Dedifferentiated amniotic fluid mesenchymal stem cell (primary cell): ENCODE data around the gene IRF4.

Source experiments
- DNase-seq: peaks from one replicate; pipeline ENCODE4 v3.0.0-alpha.2; 2016; ENCODE audit errors: extremely low spot score

The IRF4 gene

DNA sequence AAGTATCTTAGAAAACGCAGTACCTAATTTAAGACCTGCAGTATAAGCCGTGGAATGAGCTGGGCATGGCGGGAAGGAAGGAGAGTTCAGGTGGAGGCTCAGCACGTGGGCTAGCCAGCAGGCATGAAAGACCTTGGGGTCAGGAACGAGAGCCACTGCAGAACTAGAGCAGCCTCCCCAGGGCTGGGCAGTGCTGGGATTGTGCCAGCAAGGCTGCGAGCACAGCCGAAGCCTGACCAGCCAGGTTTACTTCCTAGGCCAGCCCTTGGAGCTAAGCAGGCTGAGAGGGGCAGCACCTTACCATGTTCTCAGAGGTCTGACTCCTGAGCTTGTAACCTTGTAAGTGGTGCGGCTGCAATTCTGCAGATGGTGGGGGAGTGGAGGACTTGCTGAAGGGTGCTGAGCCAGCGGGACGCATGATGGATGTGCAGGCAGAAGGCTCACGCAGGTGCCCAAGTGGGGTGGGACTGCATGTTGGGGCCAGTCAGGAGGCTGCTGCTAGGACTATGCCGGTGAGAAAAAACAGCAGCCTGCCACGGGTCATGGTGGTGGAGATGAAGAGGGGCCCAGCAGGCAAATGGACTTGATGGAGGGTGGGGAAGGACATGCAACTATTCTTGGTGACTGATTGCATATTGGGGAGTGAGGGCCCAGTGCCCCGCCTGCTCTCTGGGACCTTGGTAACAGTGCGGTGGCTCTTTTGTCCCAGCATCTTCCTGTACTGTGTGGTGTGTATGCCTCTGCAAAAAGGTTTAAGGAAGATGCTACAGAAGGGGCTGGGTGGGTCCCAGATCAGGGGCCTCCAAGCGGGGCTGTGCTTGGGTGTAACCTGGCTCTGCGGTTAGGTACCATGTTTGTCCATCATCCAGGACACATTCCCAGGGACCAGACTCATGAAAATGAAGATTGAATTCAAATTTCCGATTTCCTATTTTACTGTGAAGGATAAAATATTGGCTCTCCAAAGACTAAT is 37.6 kb upstream of the IRF4 start:
- DNase-seq, result no peak

GRCh38 chr6:354631-355280 is 36.8 kb upstream of the IRF4 start:
- DNase-seq, result no peak

DNA sequence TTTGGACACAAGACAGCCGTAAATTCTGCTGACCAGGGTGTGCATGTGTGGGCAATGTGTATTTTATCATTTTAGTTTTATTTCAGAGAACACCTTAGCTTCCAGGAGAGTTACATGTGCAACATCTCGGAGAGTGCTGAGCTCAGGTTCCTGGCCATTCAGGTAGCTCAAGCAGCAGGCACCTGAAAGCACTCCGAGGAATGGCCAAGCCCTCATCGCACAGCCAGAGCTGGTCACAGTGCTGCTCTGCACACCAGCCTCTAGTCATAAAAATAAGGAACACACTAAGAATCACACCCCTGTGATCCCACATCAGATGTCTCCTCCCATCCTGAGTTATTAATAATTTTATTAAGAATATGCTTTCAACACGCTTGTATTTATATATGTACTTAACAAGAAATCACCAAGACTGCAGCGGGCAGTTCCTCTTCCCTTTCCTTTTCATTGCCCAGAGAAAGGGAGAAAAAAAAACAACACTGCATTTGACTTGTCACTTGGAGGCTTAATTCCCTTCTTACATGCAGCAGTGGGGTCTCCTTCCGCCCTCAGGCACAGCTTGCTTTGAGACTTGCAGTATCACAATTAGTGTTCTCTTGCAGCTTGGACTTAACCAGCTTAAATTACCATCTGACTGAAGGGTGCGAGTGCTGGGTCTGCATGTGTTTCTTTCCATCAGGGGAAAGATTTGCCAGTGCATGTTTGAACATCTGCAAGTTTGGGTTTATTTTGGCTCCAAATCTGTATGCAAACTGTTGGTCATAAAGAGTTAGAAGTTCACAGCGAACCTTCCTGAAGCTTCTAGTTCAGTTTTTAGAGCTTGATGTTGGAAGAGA is 36.0 kb upstream of the IRF4 start:
- DNase-seq, result no peak

DNA sequence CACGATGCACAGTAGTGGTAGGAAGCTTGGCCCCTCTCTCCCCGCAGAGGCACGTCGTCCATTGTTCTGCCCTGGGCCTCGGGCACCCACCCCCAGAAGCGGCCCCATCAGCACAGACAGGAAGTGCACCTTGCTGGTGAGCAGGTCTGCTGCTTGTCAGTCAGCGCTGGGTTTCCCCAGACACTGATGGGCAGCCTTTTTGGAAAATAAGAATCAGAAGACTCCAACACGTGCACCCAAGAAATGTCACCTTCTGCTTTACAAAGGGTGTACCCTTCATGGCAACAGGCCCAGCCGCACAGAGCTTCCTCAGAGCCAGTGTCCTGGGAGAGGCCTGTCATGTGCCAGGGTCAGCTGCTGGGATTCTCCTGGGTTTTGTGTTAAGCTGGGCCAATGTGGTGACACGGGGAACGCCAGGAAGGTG is 34.7 kb upstream of the IRF4 start:
- no peak for DNase-seq

GRCh38 chr6:357261-357790 is 34.2 kb upstream of the IRF4 start:
- no peak for DNase-seq

DNA sequence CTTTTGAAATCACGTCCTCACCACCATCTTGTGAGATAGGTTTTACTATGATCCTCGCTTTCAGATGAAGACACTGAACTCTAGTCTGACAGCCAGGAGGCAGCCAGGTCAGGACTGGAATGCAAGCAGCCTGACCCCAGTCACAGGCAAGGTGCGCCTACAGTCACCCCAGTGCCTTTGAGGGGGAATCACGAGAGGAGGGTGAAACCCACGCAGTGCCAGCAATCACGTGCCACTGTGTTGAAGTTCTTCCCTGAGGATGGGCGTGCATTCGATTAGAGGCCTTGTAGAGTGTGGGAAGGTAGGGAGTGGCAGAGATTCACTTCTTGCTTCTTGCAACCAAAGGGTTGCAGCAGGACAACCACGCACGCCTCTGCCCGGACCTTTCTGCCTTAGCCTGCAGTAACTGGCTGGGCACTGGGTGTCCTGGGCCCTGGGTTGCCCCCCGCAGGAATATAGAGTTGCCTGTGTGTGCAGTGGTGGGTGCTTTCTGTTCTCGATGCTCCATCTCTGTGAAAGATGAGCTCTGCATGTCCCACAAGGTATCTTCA is 33.7 kb upstream of the IRF4 start:
- no peak for DNase-seq

DNA sequence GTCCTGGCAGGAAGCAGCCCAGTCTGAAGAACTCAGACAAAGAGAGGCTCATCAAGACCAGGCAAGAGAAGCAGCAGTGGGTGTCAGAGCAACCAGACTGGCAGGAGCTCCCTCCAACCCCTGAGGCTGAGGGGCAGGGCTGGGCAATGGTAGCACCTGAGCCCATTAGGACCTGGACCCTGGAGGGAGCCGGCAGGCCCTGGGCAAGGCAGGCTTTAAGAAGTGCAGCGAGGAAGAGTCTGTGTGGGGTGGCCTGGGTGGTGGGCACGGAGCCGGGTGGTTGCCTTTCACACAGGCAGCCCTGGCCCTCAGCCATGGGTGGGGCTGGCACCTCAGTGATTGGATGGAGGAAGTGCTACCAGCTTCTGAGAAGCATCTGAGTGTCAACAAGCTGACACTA is 33.1 kb upstream of the IRF4 start:
- no peak for DNase-seq

DNA sequence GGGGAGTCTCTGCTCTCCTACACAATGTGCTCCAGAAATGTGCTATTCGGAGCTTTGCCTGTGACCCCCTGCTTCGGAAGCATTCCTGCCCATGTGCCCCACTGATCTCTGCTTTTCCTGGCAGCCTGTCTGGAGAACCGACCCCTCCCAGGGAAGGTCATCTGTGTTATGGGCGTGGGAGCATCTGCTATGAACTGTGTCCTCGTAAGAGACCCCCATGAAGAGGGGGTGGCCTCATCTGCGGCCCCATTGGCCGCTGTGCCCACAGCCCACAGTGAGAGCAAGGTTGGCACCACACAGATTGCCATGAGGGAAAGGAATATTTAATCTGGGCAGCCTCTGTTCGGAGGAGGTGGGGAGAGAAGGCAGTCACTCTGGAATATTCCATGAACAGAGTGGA is 32.7 kb upstream of the IRF4 start:
- no peak for DNase-seq

GRCh38 chr6:359261-360035 is 32.1 kb upstream of the IRF4 start:
- no peak for DNase-seq

DNA sequence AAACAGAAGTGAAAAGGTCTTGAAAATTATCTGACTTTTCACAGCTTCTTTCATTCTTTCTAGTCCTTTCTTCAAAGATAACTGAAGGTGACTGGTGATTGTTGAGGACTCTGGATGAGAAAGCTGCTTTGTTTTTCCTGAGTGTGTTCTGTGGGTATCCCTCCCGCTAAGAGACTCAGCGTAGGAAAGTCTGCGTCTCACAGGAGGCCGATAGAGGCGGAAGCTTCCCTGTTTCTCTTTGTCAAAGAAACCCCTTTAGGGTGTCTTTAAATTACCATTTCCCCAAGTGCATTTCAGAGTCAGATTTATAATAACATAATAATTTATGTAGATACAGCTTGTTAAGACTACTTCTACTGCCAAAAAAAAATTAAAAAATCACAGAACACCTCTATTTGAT is 31.2 kb upstream of the IRF4 start:
- no peak for DNase-seq

DNA sequence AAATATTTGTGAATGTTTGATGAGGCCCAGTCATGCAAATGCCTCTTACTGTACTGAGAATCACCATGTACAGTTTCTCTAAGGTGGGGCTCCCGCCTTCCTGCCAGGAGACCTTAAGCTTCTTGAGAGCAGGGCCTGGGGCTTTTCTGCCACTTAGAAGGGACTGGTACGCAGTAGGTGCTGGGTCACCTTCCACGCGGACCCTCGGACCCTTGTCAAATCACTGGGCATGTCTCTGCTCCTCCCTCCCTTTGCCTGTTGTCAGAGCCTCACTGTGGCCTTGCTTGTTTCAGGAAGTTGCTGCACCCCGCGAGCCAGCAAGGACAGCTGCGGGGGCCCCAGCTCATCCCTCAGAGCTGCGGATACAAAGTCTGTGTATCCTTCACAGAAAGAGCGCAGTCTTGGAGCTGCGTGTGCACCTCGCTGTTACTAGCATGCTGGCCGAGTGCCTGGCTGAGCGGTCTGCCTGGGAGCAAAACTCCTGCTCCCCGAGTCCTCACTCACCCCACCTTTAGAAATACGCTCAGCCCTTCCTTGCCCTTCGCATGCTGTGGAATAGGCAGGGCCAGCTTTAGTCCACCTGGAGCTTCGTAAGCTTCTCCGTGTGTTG is 30.7 kb upstream of the IRF4 start:
- no peak for DNase-seq

DNA sequence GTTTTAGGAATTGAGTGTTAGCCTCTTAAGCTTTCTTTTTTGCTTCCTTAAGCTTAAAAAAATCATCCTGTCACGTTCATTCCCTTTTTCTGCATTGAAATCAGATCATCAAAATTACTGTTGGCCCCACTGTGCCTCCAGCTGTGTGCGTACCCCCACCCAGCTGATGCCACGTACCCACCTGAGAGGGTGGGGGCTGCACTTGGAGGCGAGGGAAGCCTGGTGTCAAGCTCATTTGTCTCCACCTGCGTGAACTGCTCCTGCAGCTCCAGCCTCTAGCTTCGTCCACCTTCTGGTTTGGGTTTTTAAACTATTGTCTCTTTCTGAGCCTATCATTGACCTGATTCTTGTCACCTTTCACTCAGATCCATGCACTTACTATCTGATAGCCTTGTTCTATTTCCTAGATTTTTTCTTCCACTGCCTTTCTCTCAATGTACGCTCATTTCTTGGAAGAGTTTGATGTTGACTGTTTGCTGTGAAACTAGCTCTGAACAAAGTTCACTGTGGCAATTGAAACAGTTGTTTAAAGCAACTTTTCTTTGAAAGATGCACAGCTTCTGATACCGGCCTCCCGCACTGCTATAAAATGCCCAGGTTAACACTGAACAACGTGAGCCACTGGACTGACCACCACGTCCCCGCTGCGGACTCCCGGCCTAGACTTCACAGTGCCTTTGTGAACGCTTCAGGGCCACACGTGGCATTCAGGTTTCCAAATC is 30.0 kb upstream of the IRF4 start:
- no peak for DNase-seq

DNA sequence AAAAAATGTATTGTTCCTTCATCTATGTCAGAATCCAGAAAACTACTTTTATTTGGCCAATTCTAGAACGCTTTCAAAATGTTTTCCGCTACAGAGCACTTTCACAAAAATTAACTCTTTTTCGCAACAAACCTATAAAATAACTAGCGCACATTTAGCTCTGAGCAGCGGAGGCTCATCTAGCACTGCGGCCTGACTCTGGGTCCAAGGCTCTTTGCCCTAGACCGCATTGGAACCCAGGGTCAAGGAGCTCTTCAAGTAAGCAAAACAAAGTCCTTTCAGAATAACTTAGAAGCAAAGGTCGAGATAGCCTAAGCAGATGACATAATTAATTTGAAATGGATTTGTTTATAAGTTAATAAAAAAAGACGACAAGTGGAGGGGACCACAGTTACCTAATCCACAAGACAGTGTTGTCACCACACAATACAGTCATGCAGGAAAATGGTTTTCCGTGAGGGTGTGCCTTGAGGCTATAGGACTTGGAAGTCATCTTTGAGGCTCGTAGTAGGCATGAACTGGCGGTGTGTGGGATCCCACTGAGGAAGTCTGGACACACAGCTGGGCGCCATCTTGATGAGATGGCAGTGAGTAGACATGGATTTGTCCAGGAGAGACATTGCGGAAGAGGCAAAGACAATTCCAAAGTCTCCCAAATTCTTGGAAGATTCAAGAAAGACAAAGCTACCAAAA is 29.2 kb upstream of the IRF4 start:
- DNase-seq, result no peak

DNA sequence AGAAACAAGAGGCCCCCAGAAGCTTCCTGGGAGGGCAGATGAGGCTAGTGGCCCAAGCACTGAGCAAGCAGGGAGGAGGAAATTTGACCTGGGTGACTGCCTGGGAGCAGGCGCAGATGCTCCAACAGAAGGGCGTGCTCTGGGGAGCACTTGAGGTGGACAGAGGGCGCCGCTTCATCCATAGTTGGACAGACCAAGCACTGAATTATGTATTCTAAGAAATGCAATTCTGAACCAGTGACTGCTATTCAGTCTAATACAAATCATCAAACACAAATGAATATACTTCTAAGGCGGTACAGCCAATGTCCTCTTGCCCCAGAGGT is 28.7 kb upstream of the IRF4 start:
- no peak for DNase-seq

GRCh38 chr6:363291-363690 is 28.3 kb upstream of the IRF4 start:
- no peak for DNase-seq

- DNase-seq, result no peak
Measured at GRCh38 chr6:363909-364308, 27.6 kb upstream of the IRF4 start.

GRCh38 chr6:364609-365540 is 26.7 kb upstream of the IRF4 start:
- no peak for DNase-seq

DNA sequence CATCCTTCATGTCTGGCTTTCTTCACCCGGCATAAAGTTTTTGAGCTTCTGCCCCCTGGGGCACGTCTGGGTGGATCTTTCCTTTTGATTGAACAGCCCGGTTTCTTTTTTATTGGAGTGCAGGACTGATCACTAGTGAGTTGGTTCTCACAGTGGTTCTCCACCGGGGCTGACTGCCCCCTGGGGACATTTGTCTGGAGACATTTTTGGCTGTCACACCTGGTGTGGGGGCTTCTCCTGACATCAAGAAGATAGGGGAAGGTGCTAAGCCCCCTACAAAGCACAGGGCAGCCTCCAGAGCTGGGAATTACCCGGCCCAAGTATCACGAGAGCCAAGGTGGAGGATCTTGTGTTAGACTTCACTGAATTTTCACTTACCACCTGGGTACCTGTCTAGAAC is 25.7 kb upstream of the IRF4 start:
- no peak for DNase-seq
